HG03175 (cell line): ENCODE measurements around the gene AQP7.
"Not testable (repeated sequence)": the region's sequence is repeated elsewhere in the genome, so short reads cannot be mapped to it uniquely, and the experiment has no call there.

ENCODE experiments used
- ATAC-seq: cut with Tn5 transposase; IDR thresholded peaks from one replicate; pipeline ENCODE4 v1.9.1; 2021; ENCODE audit warnings: mild to moderate bottlenecking, moderate library complexity; ENCODE audit not compliant: unreplicated experiment

The AQP7 gene

GRCh38 chr9:33402371-33402770, at the start of gene AQP7:
AQP7 (minus strand) TSS chr9:33402568; CDS start chr9:33401262, 1,306 bp downstream.
- ATAC-seq: not testable (repeated sequence)

DNA sequence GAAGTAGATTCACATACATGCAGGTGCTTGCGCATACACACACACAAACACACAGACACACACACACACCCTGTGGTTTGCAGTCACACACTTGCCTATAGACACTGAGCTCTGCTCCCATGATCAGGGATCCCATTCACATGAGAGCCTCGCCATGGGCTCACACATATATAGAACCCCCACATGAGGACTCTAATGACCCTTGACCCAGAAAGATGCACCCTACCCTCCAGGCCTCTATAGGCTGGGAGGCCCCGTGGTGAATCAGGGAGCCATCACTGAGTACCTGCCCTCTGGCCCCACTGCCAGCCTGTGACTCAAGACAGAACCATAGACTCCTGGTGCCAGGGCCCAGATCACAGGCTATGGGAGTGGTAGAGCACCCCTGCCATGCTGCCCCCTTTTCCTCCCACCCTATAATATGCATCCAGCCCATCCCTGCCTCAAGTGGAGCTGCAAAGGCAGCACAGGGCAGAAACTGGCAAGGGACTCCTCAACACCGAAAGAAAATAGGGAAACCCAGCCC, 48.3 kb upstream of the AQP7 start:
- ATAC-seq: no peak

- ATAC-seq: no peak
Measured at GRCh38 chr9:33449715-33450114, 47.3 kb upstream of the AQP7 start.

GRCh38 chr9:33447799-33448553, 45.6 kb upstream of the AQP7 start:
- no peak for ATAC-seq

DNA sequence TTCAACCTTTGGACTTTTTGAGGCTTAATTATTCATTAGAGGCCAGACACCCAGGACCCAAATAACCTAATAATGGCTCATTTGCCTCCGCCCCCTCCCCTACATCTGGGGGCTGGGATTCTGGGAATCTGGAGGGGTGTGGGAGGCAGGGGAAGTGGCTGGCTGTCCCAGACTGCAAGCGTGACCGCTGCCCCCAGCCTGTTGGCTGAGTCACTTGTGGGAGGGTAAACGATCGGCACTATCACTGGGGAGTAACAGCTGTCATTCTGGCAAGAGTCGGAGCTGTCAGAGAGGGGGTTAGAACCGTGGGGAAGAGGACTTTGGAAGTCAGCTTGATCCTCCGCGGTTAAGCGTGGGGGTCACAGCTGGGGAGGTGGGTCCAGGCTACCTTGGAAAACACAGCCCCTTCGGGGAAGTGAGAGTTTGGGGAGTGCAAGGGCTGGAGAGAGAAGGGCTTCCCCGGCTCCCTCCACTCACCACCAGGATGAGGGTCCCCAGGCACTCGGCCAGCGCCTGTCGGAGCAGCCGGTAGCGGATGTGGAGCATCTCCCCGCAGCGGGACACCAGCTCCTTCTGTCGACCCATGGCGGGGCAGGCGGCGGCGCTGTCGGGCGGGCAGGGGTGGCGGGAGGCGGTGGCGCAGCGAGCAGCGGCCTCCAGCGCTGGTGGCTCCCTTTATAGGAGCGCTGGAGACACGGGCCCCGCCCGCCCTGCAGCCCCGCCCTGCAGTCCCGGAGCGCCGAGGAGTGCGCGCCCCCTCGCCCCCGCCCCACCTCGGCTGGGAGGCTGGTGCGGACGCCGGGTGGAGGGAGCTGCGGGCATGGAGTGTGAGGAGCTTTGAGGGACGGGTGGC, 44.8 kb upstream of the AQP7 start, which contains the start of gene AQP3:
AQP3 (minus strand) TSS at position 648 of the 853 bp plus-strand sequence; CDS start at position 585, 63 bp downstream.
- peak; percentile 30 for ATAC-seq

DNA sequence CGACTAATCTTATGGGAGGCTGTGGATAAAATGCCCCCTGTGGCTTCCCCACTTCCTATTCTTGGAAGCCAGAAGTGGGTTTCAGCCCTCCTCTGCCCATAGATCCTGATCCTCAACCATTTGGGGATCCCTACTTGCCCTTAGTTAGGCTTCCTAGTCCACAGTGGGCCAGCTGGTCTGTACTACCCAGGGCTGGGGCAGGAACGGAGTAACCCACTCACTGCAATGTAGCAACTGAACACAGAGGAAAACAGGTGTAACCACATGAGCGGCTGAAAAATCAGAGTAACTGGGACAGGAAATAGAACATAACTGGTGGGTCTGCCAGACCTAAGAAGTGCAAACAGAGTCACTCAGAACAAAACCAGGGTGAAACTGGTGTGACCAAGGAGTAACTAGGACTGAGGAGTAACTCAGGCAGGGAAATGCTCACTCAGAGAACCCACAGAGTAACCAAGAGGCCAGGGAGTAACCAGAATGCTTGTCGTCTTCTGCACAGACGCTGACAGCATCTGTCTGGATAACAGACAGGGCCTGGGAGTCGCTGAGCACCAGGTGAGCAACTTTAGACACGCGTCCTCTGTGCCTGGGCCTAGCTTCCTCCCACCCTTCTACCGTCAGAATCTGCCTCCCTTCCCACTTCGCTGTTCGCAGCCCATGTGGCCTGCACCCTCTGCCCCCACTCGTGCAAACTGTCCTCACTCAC, 44.0 kb upstream of the AQP7 start:
- peak; percentile 81 for ATAC-seq

DNA sequence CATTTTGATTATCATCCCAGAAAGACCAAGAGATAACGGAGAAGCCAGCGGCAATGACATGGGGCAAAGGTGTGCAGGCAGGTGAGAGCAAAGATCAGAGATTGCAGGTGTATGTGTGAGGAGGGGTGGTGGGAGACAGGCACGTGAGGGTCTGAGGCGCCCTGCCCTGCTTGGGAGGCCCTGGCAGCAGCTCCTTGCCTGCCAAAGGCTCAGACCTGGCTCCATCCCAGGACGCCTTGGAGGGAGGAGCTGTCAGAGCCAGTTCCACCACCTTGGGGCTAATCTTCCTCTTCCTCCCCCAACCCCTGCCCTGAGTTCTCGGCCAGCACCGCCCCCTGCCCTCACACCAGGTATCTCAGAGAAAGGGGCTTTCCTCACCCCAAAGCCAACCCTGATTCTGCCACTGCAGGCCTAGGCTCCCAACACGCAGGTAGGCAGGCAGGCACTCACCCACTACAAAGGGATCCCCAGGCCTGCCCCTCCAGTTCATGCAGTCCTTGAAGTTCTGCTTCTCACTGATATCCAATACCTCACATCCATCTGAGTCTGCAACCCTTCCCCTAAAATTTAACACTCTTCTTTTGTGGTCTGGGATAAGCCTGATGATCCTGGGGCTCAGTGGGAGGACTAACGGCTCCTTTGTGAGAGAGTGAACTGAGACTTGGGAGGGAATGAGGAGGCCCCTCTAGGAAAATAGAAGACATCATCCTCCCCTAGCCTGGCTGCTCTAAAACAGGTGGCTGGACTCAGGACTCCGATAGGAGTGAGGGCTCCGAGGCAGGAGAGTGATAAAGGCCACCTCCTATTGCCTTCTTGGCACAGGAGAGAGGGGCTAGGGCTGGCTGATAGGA, 43.2 kb upstream of the AQP7 start:
- no peak for ATAC-seq

- ATAC-seq: no peak
Measured at GRCh38 chr9:33443464-33444154, 41.2 kb upstream of the AQP7 start.

GRCh38 chr9:33443047-33443446, 40.7 kb upstream of the AQP7 start:
- no peak for ATAC-seq

DNA sequence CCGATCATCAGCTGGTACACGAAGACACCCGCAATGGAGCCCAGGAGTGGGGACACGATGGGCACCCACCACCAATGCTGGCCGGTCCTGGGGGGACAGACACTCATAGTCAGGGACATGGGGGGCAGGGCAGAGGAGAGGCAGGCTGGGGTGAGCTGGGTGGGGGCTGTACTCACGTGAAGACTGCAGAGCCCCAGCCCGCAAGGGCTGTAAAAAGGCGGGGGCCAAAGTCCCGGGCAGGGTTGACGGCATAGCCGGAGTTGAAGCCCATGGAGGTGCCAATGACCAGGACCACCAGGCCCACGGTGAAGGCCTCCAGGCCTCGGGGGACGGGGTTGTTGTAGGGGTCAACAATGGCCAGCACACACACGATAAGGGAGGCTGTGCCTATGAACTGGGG, 39.8 kb upstream of the AQP7 start:
- ATAC-seq: no peak

DNA sequence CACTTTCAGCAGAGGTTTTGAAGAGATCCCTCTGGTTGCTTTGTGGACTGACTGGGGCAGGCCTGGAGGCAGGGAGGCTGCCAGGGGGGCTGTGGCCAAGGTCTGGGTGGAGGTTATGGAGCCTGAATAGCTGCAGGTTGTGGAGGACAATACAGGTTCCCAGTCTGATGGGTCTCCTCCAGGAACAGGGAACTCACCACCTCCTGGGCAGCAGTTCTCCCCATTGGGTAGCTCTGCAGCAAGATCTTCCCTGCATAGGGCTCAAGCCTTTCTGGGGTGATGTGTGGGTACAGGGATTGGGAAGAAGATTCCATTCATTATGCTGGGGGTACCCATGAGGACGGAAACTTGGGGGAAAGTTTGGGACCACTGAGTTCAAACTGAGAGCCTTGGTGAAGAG, 38.2 kb upstream of the AQP7 start:
- no peak for ATAC-seq

- no peak for ATAC-seq
Measured at GRCh38 chr9:33440204-33440603, 37.8 kb upstream of the AQP7 start.

GRCh38 chr9:33439731-33440130, 37.4 kb upstream of the AQP7 start:
- no peak for ATAC-seq

GRCh38 chr9:33438926-33439680, 36.7 kb upstream of the AQP7 start:
- ATAC-seq: no peak

DNA sequence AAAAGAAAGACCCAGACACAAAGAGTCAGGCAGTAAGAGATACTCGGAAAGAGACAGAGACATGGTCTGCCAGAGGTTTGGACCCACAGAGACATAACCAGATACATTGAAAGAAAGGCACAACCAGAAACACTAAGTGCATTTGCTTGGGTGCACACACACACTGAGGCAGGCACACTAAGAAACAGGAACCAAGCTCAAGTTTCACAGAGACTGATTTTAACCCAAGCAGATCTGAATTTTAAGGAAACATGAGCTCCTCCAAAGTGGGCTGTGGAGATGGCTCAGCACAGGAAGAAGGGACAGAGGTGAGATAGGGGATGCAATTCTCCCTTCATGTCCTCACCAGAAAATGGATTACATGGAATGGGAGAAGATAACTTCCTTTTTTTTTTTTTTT, 35.5 kb upstream of the AQP7 start:
- ATAC-seq: no peak

DNA sequence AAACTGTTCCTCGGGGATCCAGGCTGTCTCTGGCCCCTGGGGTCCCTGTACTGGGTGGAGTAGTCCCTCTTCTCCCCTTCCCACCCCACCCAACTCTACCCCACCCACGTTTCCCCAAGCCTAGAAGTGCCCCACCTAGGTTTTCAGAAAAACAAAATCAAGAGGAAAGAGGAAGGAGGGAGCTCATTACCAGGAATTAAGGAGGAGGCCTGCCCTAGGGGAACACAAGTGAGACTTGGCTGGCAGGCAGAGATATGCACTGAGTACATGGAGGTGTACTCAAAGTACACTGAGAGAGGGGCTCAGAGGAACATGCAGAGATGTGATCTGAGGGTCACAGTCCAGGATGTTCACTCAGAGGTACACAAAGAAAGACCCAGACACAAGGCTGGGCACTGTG, 34.8 kb upstream of the AQP7 start:
- ATAC-seq: no peak

DNA sequence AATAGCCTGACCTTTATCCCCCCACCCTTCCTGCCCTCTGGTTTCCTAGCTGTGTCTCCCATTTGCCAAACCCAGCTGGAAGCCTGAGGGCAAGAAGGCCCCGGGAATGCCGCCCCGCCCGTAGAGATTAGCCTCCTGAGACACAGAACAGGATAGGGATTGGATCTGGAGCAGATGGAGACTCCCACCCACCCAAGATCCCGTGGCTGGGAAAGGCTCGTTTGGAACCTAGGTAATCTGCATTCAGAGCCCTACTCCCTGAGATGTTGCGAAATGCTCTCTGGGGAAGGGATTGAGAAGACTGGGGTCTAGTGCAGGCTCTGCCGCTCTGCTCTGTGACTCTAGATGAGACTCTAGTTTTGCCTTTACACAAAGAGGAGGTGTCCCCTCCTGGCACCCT, 34.1 kb upstream of the AQP7 start:
- ATAC-seq: no peak

- ATAC-seq: no peak
Measured at GRCh38 chr9:33435821-33436277, 33.5 kb upstream of the AQP7 start.
